Suppressor macrophage (primary cell): Measurements from ENCODE around the gene HOXD4.

Experiments
- DNase-seq, 4 experiments: peaks; one replicate each; pipeline ENCODE4 v3.0.0-alpha.2; 2020 to 2022

HOXD4 gene

GRCh38 chr2:176188774-176189680, 37.7 kb downstream of the HOXD4 start:
- no peak for DNase-seq

- no peak for DNase-seq
Measured at GRCh38 chr2:176189681-176190641, 38.6 kb downstream of the HOXD4 start.

GRCh38 chr2:176192351-176192750, 41.0 kb downstream of the HOXD4 start:
- no peak for DNase-seq

DNA sequence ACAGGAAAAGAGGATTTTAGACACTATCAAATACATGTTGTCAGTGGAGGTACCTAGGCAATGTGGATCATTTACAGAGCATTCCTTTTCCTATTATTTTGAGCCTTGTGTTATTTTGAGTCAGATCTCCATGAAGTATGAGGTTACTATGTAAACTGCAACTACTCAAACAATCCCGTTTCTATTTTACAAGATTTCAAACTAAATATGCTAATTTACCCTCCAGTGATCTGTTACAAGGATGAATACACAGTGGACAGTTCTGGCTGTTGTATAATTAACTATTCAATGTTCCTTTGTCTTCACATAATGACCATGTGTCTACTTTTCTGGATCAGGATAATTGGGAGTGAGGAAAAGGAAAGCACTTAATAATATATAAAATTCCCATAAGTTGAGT, 41.7 kb downstream of the HOXD4 start:
- DNase-seq: no peak

DNA sequence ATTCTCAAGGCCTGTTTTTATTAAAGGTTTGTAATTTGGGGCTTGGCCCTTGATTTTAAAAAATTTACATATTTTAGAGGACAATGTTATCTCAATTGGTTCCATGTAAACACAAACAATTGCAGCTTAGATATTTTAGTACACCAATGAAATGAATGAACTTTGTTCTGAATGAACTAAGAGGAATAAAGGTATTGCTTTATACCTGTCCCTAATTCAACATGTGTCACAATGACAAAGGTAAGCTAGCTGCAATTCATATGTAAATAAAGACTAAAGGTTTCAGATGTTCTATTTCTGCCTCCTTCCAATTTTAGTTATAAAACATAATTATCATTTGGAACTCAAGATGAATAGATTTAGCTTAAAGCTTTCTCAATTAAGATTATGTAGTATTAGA, 48.6 kb downstream of the HOXD4 start:
- no peak for DNase-seq

DNA sequence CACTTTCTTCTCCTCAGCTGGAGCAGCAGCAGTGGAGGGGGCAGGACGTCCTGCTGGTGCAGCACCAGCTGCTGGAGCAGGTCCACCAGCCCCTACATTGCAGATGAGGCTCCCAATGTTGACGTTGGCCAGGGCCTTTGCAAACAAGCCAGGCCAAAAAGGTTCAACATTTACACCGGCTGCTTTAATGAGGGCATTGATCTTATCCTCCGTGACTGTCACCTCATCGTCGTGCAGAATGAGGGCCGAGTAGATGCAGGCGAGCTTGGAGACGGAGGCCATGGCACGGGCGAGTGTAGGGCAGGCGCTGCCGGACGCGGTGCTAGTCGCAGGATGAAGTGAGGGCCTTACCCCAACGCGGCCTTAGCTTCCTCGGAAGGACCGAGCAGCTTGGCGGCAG, 49.6 kb downstream of the HOXD4 start:
- DNase-seq: no peak

GRCh38 chr2:176202491-176202890, 51.1 kb downstream of the HOXD4 start:
- DNase-seq: no peak
